ENCODE results near the gene ZNF581.

The ZNF581 gene

DNA sequence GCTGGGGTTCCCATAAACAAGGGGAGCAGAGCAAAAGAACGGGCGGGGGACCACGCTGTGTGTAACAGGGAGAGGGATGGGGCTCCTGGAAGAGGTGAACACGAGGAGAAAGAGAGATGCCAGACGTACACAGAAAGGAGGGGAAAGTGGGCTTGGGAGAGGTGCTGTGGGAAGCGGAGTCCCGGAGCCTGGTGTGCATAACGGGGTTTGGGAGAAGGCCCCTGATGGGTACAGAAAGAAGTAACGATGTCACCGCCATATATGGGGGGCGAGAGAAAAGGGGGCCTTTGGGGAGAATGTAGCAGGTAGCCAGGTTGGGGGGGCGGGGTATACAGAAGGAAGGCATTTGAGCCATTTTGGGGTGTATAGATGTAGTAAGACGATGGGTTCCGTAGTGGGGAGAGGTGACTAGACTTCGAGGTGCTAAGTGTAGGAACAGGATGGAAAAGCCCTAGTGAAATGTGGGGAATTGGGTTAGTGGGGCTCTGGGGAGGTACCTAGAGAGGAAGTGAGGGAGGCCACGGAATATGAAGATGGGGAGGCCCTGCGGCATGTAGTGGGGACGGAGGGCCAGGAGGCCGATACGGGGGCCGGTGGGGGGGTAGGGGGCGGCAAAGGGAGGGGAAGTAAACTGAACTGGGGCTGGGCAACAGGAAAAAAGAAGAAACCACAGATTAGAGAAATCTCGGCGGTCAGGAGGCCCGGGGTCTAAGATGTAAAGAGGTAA, 1.9 kb upstream of the ZNF581 start:
- TF ChIP-seq, protein P1, sequence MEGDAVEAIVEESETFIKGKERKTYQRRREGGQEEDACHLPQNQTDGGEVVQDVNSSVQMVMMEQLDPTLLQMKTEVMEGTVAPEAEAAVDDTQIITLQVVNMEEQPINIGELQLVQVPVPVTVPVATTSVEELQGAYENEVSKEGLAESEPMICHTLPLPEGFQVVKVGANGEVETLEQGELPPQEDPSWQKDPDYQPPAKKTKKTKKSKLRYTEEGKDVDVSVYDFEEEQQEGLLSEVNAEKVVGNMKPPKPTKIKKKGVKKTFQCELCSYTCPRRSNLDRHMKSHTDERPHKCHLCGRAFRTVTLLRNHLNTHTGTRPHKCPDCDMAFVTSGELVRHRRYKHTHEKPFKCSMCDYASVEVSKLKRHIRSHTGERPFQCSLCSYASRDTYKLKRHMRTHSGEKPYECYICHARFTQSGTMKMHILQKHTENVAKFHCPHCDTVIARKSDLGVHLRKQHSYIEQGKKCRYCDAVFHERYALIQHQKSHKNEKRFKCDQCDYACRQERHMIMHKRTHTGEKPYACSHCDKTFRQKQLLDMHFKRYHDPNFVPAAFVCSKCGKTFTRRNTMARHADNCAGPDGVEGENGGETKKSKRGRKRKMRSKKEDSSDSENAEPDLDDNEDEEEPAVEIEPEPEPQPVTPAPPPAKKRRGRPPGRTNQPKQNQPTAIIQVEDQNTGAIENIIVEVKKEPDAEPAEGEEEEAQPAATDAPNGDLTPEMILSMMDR (conservative IDR thresholded peaks at IDR 0.05; ENCODE audit: low read depth) = no peak
- ChIA-PET POLR2A (ENCODE audit: low non-redundant PET) (interaction anchor here (0.6 kb wide), 1 partner anchor 174 kb away, joined by 3 read pairs; no protein-coding TSS in a partner anchor), CTCF (no interaction called here)
- H3K27ac ChIP-seq = peak overlapping the region; percentile 96
- DNase-seq (ENCODE audit: low spot score) = no peak

DNA sequence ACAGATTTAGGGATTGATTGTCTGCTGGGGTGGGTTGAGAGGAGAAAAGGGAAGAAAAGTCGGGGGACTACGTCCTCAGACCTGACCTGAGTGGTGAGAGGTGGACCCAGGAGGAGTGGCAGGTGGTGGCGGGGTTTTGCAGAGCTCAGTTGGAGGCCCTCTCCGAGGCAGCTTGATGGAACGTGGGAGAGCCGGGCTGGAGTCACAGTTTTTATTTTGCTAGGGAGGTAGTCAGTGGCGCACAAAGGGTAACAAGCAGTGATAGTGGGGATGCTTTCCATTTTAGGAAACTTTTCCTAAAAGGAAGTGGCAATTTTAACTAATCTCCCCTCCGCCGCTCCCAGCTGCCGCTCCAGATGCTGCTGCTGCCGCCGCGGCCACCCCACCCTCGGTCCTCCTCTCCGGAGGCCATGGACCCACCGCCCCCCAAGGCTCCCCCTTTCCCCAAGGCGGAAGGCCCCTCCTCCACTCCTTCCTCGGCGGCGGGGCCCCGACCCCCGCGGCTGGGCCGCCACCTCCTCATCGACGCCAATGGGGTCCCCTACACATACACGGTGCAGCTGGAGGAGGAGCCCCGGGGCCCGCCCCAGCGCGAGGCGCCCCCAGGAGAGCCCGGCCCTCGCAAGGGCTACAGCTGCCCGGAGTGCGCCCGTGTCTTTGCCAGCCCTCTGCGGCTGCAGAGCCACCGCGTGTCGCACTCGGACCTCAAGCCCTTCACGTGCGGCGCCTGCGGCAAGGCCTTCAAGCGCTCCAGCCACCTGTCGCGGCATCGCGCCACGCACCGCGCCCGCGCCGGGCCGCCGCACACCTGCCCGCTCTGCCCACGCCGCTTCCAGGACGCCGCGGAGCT, 1.1 kb upstream of the ZNF581 start:
- CTCF ChIA-PET = interaction anchor here (0.6 kb wide), 1 partner anchor 44 kb away, joined by 4 read pairs; no protein-coding TSS in a partner anchor
- POLR2A ChIA-PET (ENCODE audit: low non-redundant PET) = interaction anchor here (0.6 kb wide), 1 partner anchor 12 kb away, joined by 3 read pairs; the partner anchor contains the start of gene U2AF2
- H3K27ac ChIP-seq = peak overlapping the region; percentile 96
- DNase-seq (ENCODE audit: low spot score) = no peak
- TF ChIP-seq, protein P1 (conservative IDR thresholded peaks at IDR 0.05; ENCODE audit: low read depth) = no peak

DNA sequence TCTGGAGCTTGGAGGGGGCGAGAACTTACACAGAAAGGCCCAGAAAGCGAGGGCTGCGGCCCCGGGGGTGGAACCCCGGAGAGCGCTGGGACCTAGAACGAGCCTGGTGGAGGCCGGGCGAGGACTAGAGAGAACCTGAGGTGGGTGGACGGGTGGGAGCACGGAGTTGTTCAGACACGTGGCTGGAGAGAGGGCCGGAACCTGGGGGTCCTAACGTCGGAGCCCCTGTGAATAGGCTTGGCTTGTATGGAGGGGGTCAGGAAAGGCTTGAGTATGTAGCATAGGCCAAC, 383 bp downstream of the ZNF581 start:
- H3K27ac ChIP-seq = peak overlapping the region; percentile 96
- ChIA-PET CTCF (no interaction called here), POLR2A (ENCODE audit: low non-redundant PET) (no interaction called here)
- TF ChIP-seq, protein P1 (conservative IDR thresholded peaks at IDR 0.05; ENCODE audit: low read depth) = no peak
- no peak for DNase-seq (ENCODE audit: low spot score)

DNA sequence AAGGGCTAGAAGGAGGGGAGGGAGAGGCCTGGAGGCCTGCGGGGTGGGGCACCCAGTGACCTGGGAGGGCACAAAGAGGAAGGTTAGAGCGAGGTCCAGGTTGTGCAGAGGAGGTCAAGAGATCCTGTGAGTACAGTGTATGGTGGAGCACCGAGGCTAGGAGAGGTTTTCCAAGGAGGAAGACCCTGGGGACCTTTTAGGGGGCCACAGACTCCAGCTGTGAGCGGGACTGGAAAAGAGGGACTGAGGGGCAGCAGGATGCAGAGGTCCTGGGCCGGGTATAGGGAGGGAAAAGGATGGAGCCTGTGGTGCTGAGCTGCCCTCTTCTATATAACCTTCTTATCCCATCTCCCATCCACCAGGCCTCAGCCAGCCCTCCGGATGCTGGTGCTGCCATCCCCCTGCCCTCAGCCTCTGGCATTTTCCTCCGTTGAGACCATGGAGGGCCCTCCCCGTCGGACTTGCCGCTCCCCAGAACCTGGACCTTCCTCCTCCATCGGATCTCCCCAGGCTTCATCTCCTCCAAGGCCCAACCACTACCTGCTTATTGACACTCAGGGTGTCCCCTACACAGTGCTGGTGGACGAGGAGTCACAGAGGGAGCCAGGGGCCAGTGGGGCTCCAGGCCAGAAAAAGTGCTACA, 863 bp downstream of the ZNF581 start:
- TF ChIP-seq, protein P1 (conservative IDR thresholded peaks at IDR 0.05; ENCODE audit: low read depth) = no peak
- peak overlapping the region; percentile 96 for H3K27ac ChIP-seq
- CTCF ChIA-PET = no interaction called here
- no peak for DNase-seq (ENCODE audit: low spot score)
- POLR2A ChIA-PET (ENCODE audit: low non-redundant PET) = no interaction called here

GRCh38 chr19:55644842-55645511, 1.5 kb downstream of the ZNF581 start:
- H3K27ac ChIP-seq = peak overlapping the region; percentile 96
- DNase-seq (ENCODE audit: low spot score) = no peak
- ChIA-PET POLR2A (ENCODE audit: low non-redundant PET) (no interaction called here), CTCF (interaction anchor here (0.6 kb wide), 1 partner anchor 44 kb away, joined by 3 read pairs; no protein-coding TSS in a partner anchor)
- TF ChIP-seq, protein P1 (conservative IDR thresholded peaks at IDR 0.05; ENCODE audit: low read depth) = no peak

DNA sequence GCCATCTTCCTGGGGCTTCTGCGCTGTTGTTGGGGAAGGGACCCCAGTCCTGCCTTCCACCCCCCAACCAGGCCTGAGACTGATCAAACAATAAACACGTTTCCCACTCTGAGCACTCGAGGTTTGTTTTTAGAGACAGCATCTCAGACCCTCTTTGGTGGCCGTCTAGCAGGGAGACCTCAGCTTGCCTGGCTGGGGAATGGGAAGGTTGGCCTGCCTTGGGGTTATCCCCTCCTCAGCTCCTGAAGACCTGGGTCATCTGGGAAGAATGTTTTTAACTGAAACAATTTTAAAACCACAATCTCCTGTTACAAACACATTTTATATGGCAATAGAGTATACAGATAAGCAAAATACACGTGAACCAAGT, 2.0 kb downstream of the ZNF581 start:
- ChIA-PET CTCF (interaction anchor here (0.6 to 0.8 kb wide), 2 partner anchors 28 to 45 kb away, joined by 3 to 4 read pairs; no protein-coding TSS in a partner anchor), POLR2A (ENCODE audit: low non-redundant PET) (interaction anchor here (0.5 kb wide), 1 partner anchor 179 kb away, joined by 3 read pairs; no protein-coding TSS in a partner anchor)
- DNase-seq (ENCODE audit: low spot score) = no peak
- TF ChIP-seq, protein P1 (conservative IDR thresholded peaks at IDR 0.05; ENCODE audit: low read depth) = no peak
- H3K27ac ChIP-seq = peak overlapping the region; percentile 96
